ENCODE results near the gene KIFAP3. TPM values are rescaled to one million over a fixed set of nuclear protein-coding genes. Genes with fewer than 3 reads are reported as not detected.
A peak's percentile ranks its signal among the peaks of the same experiment; 100 is the strongest.

KIFAP3 gene
- total RNA-seq, 1 donor from 2014 or later, result 30.0 TPM

DNA sequence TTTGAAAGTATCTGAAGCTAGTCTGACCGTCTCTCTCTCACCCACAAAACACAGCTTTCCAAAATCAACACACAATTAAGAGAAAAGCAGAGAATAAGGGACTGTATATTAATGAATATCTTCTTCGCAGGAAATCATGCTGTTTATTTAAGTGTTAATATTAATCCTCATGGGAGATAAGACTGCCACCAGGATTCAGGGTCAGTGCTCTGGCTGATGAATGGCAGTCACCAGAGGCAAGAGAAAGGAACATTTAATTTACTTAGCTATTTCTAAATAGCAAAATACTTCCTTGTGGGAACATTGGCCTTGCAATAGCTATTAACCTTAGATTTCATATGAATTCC, 183.0 kb downstream of the KIFAP3 start:
- TF ChIP-seq, protein P1, sequence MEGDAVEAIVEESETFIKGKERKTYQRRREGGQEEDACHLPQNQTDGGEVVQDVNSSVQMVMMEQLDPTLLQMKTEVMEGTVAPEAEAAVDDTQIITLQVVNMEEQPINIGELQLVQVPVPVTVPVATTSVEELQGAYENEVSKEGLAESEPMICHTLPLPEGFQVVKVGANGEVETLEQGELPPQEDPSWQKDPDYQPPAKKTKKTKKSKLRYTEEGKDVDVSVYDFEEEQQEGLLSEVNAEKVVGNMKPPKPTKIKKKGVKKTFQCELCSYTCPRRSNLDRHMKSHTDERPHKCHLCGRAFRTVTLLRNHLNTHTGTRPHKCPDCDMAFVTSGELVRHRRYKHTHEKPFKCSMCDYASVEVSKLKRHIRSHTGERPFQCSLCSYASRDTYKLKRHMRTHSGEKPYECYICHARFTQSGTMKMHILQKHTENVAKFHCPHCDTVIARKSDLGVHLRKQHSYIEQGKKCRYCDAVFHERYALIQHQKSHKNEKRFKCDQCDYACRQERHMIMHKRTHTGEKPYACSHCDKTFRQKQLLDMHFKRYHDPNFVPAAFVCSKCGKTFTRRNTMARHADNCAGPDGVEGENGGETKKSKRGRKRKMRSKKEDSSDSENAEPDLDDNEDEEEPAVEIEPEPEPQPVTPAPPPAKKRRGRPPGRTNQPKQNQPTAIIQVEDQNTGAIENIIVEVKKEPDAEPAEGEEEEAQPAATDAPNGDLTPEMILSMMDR (IDR thresholded peaks at IDR 0.05), result no peak
- TF ChIP-seq POLR2A (IDR thresholded peaks at IDR 0.05) (no peak), POLR2AphosphoS5 (IDR thresholded peaks at IDR 0.05; ENCODE audit: insufficient read depth in 1 of 2, low read depth in 1 of 2) (no peak)
- intact Hi-C loops (cut with DNase I), result no loop called here
- no peak for DNase-seq (ENCODE audit: extremely low spot score in 2 of 2)

DNA sequence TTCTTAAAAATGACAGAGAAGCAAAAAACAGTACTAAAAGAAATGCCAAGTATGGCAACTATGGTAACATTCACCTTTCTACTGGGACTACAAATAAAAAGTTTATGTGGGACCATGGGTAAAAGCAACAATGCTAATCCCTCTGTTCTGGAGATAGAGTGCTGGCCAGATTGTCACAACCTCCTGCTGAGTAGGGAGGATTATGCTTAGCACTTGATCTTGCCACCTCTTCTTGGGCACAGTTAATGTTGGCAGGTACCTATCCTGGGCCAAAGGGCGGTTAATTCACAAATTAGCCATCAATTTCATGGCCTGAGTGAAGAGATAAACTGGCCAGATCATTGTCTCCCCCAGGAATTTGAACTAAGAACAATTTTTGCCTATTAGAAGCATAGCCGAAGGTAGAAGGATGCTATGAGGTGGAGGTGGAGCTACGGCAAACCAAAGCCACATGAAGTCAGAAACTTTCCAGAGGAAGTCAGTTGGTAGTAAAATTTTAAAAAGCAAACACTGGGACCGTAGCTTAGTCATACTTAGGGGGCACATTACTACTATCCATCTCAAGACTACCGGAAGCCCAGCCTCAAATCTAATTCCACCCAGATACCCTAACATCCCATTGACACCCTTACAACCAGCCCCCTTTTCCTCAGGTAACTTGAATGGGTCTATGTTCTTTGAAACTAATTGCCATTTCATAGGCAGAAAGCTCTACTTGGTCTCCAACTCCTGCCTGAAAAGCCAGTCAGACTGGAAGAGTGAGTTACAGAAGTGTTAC, 183.5 kb downstream of the KIFAP3 start:
- no peak overlapping the region for H3K4me3 ChIP-seq

More for the DNA sequence above, 183.0 kb downstream of the KIFAP3 start:
- no peak overlapping the region for H3K4me3 ChIP-seq
- peaks cover 27% of the 10 kb centered on the region for H3K4me1 ChIP-seq
- H3K27me3 ChIP-seq, result no peaks in the 10 kb centered on the region
- H3K9me3 ChIP-seq, result no peaks in the 10 kb centered on the region
- H3K27ac ChIP-seq, result no peak overlapping the region
- peaks cover 0 to 10% of the 10 kb centered on the region in 2 donors for H3K36me3 ChIP-seq

DNA sequence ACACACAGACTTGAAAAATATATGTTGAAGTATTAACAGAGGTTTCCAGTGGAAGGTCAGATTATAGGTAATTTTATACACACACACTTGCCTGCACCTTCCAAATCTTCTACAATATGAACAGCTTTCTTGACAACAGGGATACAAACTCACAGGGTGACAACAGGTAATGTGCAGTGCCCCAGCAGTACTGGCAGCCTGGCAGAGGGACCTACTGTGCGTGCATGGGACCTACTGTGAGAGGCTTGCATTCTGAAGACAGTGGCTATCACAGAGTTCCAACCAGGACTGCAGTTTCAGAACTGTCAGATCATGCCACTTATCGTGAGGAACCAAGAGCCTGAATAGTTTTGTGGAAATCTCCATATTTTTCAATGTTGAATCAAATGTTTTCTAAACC, 184.6 kb downstream of the KIFAP3 start:
- H3K4me1 ChIP-seq, result peaks cover 27% of the 10 kb centered on the region
- intact Hi-C loops (cut with DNase I), result no loop called here
- no peak for TF ChIP-seq POLR2A (IDR thresholded peaks at IDR 0.05)
- no peak for TF ChIP-seq POLR2AphosphoS5 (IDR thresholded peaks at IDR 0.05; ENCODE audit: insufficient read depth in 1 of 2, low read depth in 1 of 2)
- TF ChIP-seq, protein P1 (IDR thresholded peaks at IDR 0.05), result no peak
- H3K27me3 ChIP-seq, result no peaks in the 10 kb centered on the region
- H3K9me3 ChIP-seq, result no peaks in the 10 kb centered on the region
- H3K4me3 ChIP-seq, result no peak overlapping the region
- DNase-seq (ENCODE audit: extremely low spot score in 2 of 2), result no peak
- no peak overlapping the region for H3K27ac ChIP-seq
- peaks cover 0 to 12% of the 10 kb centered on the region in 2 donors for H3K36me3 ChIP-seq

More for the DNA sequence above, 183.5 kb downstream of the KIFAP3 start:
- no peaks in the 10 kb centered on the region for H3K27me3 ChIP-seq
- H3K27ac ChIP-seq, result no peak overlapping the region
- intact Hi-C loops (cut with DNase I), result no loop called here
- H3K4me1 ChIP-seq, result peaks cover 27% of the 10 kb centered on the region
- TF ChIP-seq POLR2AphosphoS5 (IDR thresholded peaks at IDR 0.05; ENCODE audit: insufficient read depth in 1 of 2, low read depth in 1 of 2) (peak in 1 of 2 donors; percentile 57), POLR2A (IDR thresholded peaks at IDR 0.05) (no peak)
- peaks cover 0 to 12% of the 10 kb centered on the region in 2 donors for H3K36me3 ChIP-seq
- no peaks in the 10 kb centered on the region for H3K9me3 ChIP-seq
- DNase-seq (ENCODE audit: extremely low spot score in 2 of 2), result no peak

DNA sequence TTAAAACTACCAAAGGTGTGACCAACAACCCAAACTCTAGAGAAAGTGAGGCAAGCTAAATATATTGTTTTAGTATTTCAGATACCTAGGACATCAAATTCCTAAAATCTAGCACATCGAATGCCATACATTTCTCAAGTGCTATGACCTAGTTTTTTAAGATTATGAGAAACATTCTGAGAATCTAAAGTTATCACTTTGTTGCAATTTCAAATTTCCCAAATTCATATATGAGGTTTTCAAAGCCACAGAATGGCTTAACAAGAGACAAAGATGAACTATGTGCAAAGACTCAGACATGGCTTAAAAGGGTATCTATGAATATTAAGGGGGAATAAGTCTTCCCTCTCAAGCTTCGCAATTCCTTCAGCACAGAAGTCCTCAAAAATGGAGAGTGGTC, 187.6 kb downstream of the KIFAP3 start:
- no peak for DNase-seq (ENCODE audit: extremely low spot score in 2 of 2)
- Histone ChIP-seq H3K36me3 (peaks cover 0 to 12% of the 10 kb centered on the region in 2 donors), H3K27ac (no peak overlapping the region), H3K4me1 (peaks cover 17% of the 10 kb centered on the region), H3K9me3 (no peaks in the 10 kb centered on the region), H3K4me3 (no peak overlapping the region), H3K27me3 (no peaks in the 10 kb centered on the region)
- intact Hi-C loops (cut with DNase I), result no loop called here
- TF ChIP-seq, protein P1 (IDR thresholded peaks at IDR 0.05), result no peak
- TF ChIP-seq POLR2AphosphoS5 (IDR thresholded peaks at IDR 0.05; ENCODE audit: insufficient read depth in 1 of 2, low read depth in 1 of 2), result no peak
- no peak for TF ChIP-seq POLR2A (IDR thresholded peaks at IDR 0.05)

DNA sequence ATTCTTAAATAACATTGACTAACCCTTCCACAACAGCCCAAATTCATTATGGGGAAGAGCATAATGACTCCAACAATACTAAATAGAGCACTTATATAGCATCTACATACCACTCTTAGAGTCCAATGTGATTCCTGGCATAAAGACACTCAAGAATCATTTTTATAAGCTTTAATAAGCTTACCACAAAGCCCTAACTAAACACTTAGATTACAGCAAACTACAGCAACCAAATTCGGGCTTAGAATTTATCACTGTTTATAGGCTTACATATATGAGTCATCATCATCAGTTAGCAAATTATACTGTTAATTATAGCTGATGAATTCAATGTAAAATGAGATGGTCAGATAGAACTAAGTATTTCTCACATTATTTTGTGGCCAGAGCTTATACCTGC, 188.1 kb downstream of the KIFAP3 start:
- peaks cover 0 to 12% of the 10 kb centered on the region in 2 donors for H3K36me3 ChIP-seq
- intact Hi-C loops (cut with DNase I), result no loop called here
- H3K9me3 ChIP-seq, result no peaks in the 10 kb centered on the region
- no peaks in the 10 kb centered on the region for H3K27me3 ChIP-seq
- no peak overlapping the region for H3K4me3 ChIP-seq
- DNase-seq (ENCODE audit: extremely low spot score in 2 of 2), result no peak
- H3K27ac ChIP-seq, result no peak overlapping the region
- H3K4me1 ChIP-seq, result peaks cover 13% of the 10 kb centered on the region
- TF ChIP-seq, protein P1 (IDR thresholded peaks at IDR 0.05), result no peak
- TF ChIP-seq POLR2AphosphoS5 (IDR thresholded peaks at IDR 0.05; ENCODE audit: insufficient read depth in 1 of 2, low read depth in 1 of 2), result no peak
- TF ChIP-seq POLR2A (IDR thresholded peaks at IDR 0.05), result no peak

Measured in vagina (tissue), 2 donors.